Measurements from ENCODE around the gene RAPGEF4.

DNA sequence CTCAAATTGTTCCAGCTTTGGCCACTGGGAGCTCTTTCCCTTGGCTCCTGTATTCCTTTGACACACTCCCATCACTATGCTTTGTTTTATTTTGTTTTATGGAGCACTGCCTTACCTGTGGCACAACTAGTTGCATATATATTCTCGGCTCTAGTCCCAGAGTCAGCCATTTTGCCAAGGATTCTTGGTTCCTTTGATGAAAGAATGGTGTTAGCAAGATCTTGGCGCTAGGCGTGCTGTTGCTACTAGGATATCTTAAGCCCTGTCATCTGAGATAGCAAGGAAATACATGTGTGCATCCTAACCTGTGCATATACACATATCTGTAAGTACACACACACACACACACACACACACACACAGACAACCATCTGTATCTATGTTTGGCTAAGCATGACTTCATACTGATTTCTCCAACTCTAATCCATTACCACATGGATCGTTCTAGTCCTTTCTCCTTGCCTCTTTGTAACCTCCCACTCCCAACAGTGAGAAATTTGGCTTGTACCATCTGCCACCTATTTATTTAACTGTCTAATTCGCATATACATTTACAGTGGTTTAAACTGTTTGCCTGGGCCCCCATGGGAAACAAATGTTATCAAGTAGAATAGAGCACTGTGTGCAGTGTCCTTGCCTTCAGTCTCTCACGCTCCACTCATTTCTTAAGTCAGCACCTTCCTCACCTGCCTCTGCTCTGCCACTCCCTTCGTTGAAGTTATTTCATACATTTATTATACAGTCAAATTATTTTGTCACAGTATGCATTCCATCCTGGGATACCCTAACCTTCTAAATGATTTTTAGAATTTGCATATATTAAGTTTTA lies 202.5 kb downstream of the RAPGEF4 start:
- TF ChIP-seq TAF1 (IDR thresholded peaks at IDR 0.05; ENCODE audit: borderline replicate concordance, insufficient read depth, low read length) (no peak), POLR2AphosphoS5 (IDR thresholded peaks at IDR 0.05; ENCODE audit: low read depth, low read length) (no peak)
